Keratinocyte (primary cell): ENCODE data around the gene VTCN1. TPM values are rescaled to one million over a fixed set of nuclear protein-coding genes. Genes with fewer than 3 reads are reported as not detected.

ENCODE experiments used
- DNase-seq: peaks from one replicate; pipeline ENCODE4 v3.0.0-alpha.2; 2011; ENCODE audit warnings: low read depth, missing footprints, low spot score
- FAIRE-seq: peaks from 2 replicates; lab custom pipeline; 2011; peaks lifted over from hg19 to GRCh38; lab: Jason Lieb, UNC
- H2AFZ ChIP-seq: 2 replicates; pipeline ENCODE4 v1.6.0; 2012; ENCODE audit warnings: low read length, control low read depth, inconsistent platforms; ENCODE audit not compliant: control insufficient read depth
- H3K27ac ChIP-seq: 2 replicates; pipeline ENCODE4 v1.5.1; 2011; ENCODE audit warnings: low read length; ENCODE audit not compliant: control insufficient read depth, insufficient read depth
- H3K27me3 ChIP-seq: 3 replicates; pipeline ENCODE4 v1.6.0; 2011; ENCODE audit warnings: low read length; ENCODE audit not compliant: control insufficient read depth, insufficient read depth; ENCODE audit errors: extremely low read depth
- H3K36me3 ChIP-seq, 2 experiments: 2 replicates in 1 of 2; 3 replicates in 1 of 2; pipeline ENCODE4 v1.5.1; 2011; ENCODE audit warnings: low read length in 2 of 2, mild to moderate bottlenecking in 1 of 2; ENCODE audit not compliant: control insufficient read depth in 2 of 2, insufficient read depth in 2 of 2; ENCODE audit errors: extremely low read depth in 1 of 2
- H3K4me1 ChIP-seq: 3 replicates; pipeline ENCODE4 v1.5.1; 2011; ENCODE audit warnings: low read length; ENCODE audit not compliant: control insufficient read depth, insufficient read depth; ENCODE audit errors: extremely low read depth
- H3K4me2 ChIP-seq: 3 replicates; pipeline ENCODE4 v1.6.0; 2011; ENCODE audit warnings: low read depth, low read length; ENCODE audit not compliant: control insufficient read depth, insufficient read depth; ENCODE audit errors: extremely low read depth
- H3K4me3 ChIP-seq, 3 experiments: fragments of 200-600 bp in 1 of 3; sonication (generic) in 1 of 3; 2 replicates in 2 of 3; 3 replicates in 1 of 3; pipeline ENCODE4 v1.5.1; 2011 to 2016; ENCODE audit warnings: low read length in 3 of 3, mild to moderate bottlenecking in 3 of 3, control low read depth in 2 of 3, inconsistent platforms in 1 of 3, low read depth in 1 of 3, mixed read lengths in 1 of 3, mixed run types in 1 of 3, moderate library complexity in 1 of 3; ENCODE audit not compliant: control insufficient read depth in 2 of 3, insufficient read depth in 2 of 3; ENCODE audit errors: extremely low read depth in 1 of 3
- H3K79me2 ChIP-seq: 2 replicates; pipeline ENCODE4 v1.6.0; 2012; ENCODE audit warnings: low read length; ENCODE audit not compliant: control insufficient read depth, insufficient read depth
- H3K9ac ChIP-seq: 3 replicates; pipeline ENCODE4 v1.6.0; 2011; ENCODE audit warnings: low read length; ENCODE audit not compliant: control insufficient read depth, insufficient read depth; ENCODE audit errors: extremely low read depth
- H3K9me1 ChIP-seq: 3 replicates; pipeline ENCODE4 v1.6.0; 2011; ENCODE audit warnings: low read length; ENCODE audit not compliant: control insufficient read depth, insufficient read depth; ENCODE audit errors: extremely low read depth
- H3K9me3 ChIP-seq: 2 replicates; pipeline ENCODE4 v1.5.1; 2012; ENCODE audit warnings: low read depth, low read length; ENCODE audit not compliant: control insufficient read depth
- H4K20me1 ChIP-seq: 3 replicates; pipeline ENCODE4 v1.6.0; 2011; ENCODE audit warnings: low read length; ENCODE audit not compliant: control insufficient read depth, insufficient read depth; ENCODE audit errors: extremely low read depth
- CTCF ChIP-seq, 3 experiments: IDR thresholded peaks in 1 of 3; conservative IDR thresholded peaks in 1 of 3; optimal IDR thresholded peaks in 1 of 3; 2 replicates in 2 of 3; 3 replicates in 1 of 3; pipeline versions ENCODE3 to v1.5.1; 2011; ENCODE audit warnings: low read length in 3 of 3, mild to moderate bottlenecking in 3 of 3, moderate library complexity in 2 of 3, control low read depth in 1 of 3, inconsistent platforms in 1 of 3; ENCODE audit not compliant: insufficient read depth in 2 of 3; ENCODE audit errors: extremely low read depth in 1 of 3
- EZH2 ChIP-seq: IDR thresholded peaks from one replicate; pipeline ENCODE4 v1.6.1; 2012; ENCODE audit warnings: inconsistent platforms, mild to moderate bottlenecking, low read length, moderate library complexity
- dilution Hi-C: fragments of 300-500 bp; cut with MboI; formaldehyde crosslinking; loops from one replicate; pipeline ENCODE4 v1.7.0; 2020; ENCODE audit warnings: low sequenced_read_pairs; ENCODE audit not compliant: extremely low pct_ligation_motif_present
- polyA plus RNA-seq, 5 experiments: library from polyadenylated mRNA; depleted of rRNA in 3 of 5; stranded (reverse) in 3 of 5; stranded (forward) in 1 of 5; unstranded in 1 of 5; fragments of >200 nt; gene quantifications; 1 replicate in 1 of 5; 2 replicates in 3 of 5; 3 replicates in 1 of 5; pipeline versions ENCODE4 v1.2.1 to v1.2.3, GENCODE V29; 2011 to 2012; ENCODE audit warnings: missing spikeins in 2 of 5, low read depth in 1 of 5, low replicate concordance in 1 of 5

VTCN1 gene
- polyA plus RNA-seq, 1 donor (not counting 4 experiments of a cell fraction or from before 2014, with no cell fraction given) = not detected

GRCh38 chr1:117098287-117098890 is 112.3 kb downstream of the VTCN1 start:
- Histone ChIP-seq H3K4me3 (no peak overlapping the region), H3K27ac (no peak overlapping the region), H3K4me2 (no peak overlapping the region), H2AFZ (no peak overlapping the region), H3K79me2 (no peaks in the 10 kb centered on the region), H3K4me1 (peaks cover 11% of the 10 kb centered on the region), H3K9ac (no peak overlapping the region), H3K9me3 (no peaks in the 10 kb centered on the region), H4K20me1 (no peaks in the 10 kb centered on the region), H3K36me3 (peaks cover 3 to 28% of the 10 kb centered on the region in 2 experiments), H3K9me1 (no peaks in the 10 kb centered on the region), H3K27me3 (no peaks in the 10 kb centered on the region)
- dilution Hi-C loops = no loop called here
- FAIRE-seq = no peak
- no peak for DNase-seq
- no peak for TF ChIP-seq EZH2
- no peak for TF ChIP-seq CTCF (optimal IDR thresholded peaks at IDR 0.05 in 1 of 3, IDR thresholded peaks at IDR 0.05 in 1 of 3, conservative IDR thresholded peaks at IDR 0.05 in 1 of 3; ENCODE audit: extremely low read depth in 1 of 3, insufficient read depth in 2 of 3, low read length in 3 of 3)

GRCh38 chr1:117097443-117097842 is 113.3 kb downstream of the VTCN1 start:
- Histone ChIP-seq H3K36me3 (peaks cover 3 to 30% of the 10 kb centered on the region in 2 experiments), H2AFZ (no peak overlapping the region), H3K27me3 (no peaks in the 10 kb centered on the region), H3K27ac (no peak overlapping the region), H3K9me3 (no peaks in the 10 kb centered on the region), H3K79me2 (no peaks in the 10 kb centered on the region), H3K9ac (no peak overlapping the region), H3K9me1 (no peaks in the 10 kb centered on the region), H3K4me3 (no peak overlapping the region), H3K4me1 (peaks cover 19% of the 10 kb centered on the region), H4K20me1 (no peaks in the 10 kb centered on the region), H3K4me2 (no peak overlapping the region)
- dilution Hi-C loops = no loop called here
- FAIRE-seq = no peak
- DNase-seq = no peak
- TF ChIP-seq EZH2 (no peak), CTCF (optimal IDR thresholded peaks at IDR 0.05 in 1 of 3, IDR thresholded peaks at IDR 0.05 in 1 of 3, conservative IDR thresholded peaks at IDR 0.05 in 1 of 3; ENCODE audit: extremely low read depth in 1 of 3, insufficient read depth in 2 of 3, low read length in 3 of 3) (no peak)
